T47D (cell line): Measurements from ENCODE around the gene RASAL2.

Experiments
- DNase-seq, 2 experiments: peaks; one replicate each; pipeline versions ENCODE4 v3.0.0 to v3.0.0-alpha.2; 2011 to 2012; ENCODE audit warnings: low read depth in 1 of 2, low spot score in 1 of 2
- JUND ChIP-seq: IDR thresholded peaks from 2 replicates; pipeline ENCODE4 v1.6.1; 2012; ENCODE audit warnings: low read depth
- in situ Hi-C: cut with HindIII; loops from 2 replicates; pipeline ENCODE4 v1.10.0; 2016; ENCODE audit warnings: low sequenced_read_pairs, low pct_unique_long_range_greater_than_20kb

RASAL2 gene

DNA sequence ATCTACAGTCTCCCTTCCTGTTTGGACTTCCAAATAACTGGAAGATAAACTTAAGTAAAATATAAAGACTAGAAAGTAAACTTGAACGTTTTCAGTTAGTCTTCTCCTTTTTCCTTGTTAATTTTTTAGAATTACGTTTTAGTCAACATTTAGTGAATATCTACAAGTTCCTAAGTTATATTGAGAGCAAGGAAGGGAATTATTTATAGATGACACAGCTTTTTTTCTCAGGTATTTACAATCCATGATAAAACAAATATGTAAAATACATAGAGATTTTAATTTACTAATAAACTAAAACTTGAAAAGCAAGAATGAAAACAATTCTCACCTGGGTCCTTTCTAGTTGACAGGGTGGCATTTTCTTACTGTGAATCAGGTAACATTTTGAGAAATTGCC lies 313.3 kb downstream of the RASAL2 start:
- in situ Hi-C loops, result no loop called here
- DNase-seq, result no peak
- no peak for TF ChIP-seq JUND

DNA sequence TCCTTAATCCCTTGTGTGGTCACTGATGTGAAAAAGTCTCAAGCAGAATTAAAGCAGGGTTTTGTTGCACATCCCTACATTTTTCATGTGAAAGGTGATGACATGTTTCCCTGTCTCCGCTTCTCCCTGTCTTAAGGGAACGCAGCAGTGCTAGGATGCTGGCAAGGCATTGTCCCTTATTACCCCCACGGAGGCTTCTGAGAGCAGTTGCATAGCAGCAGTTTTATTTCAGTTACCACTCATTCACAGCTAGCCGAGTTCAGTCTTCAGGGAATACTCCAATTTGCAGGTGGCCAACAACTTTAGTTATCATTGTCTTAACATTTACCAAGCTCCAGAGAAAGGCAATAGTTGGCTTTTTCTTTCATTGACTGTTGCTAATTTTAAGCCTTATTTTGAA lies 313.8 kb downstream of the RASAL2 start:
- peak in 1 of 2 experiments; percentile 9 for DNase-seq
- no peak for TF ChIP-seq JUND
- in situ Hi-C loops, result no loop called here

DNA sequence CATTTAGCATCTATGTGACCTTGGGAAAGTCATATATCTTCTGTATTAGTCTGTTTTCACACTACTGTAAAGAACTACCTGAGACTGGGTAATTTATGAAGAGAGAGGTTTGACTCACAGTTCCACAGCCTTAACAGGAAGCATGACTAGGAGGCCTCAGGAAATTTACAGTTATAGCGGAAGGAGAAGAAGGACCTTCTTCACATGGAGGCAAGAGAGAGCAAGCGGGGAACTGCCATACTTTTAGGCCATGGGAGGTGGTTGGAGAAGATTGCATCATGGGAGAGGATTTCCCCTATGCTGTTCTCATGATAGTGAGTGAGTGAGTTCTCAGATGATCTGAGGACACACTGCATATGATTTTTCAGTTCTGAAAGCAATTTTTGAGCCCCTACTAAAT lies 315.0 kb downstream of the RASAL2 start:
- TF ChIP-seq JUND, result no peak
- in situ Hi-C loops, result no loop called here

DNA sequence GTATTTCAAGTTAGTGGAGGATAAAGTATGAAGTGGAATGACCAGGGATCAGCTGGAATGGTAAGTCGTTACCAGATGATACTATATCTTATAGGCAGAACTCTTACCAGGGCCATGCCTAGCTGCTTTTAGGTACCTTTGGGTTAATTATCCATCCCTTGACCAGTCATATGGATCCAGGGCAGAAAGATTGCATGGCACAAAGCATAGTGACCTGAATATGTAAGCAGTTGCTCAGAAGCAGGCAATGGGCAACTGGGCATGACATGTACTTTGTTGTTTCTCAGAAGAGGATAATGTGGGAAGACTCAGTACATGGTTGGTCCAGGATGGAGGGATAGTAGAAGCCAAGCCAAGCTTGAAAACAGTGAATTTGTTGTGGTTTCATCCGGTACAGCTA lies 315.6 kb downstream of the RASAL2 start:
- TF ChIP-seq JUND, result no peak
- in situ Hi-C loops, result no loop called here
- no peak for DNase-seq

More for the DNA sequence above, 315.0 kb downstream of the RASAL2 start:
- no peak for DNase-seq

DNA sequence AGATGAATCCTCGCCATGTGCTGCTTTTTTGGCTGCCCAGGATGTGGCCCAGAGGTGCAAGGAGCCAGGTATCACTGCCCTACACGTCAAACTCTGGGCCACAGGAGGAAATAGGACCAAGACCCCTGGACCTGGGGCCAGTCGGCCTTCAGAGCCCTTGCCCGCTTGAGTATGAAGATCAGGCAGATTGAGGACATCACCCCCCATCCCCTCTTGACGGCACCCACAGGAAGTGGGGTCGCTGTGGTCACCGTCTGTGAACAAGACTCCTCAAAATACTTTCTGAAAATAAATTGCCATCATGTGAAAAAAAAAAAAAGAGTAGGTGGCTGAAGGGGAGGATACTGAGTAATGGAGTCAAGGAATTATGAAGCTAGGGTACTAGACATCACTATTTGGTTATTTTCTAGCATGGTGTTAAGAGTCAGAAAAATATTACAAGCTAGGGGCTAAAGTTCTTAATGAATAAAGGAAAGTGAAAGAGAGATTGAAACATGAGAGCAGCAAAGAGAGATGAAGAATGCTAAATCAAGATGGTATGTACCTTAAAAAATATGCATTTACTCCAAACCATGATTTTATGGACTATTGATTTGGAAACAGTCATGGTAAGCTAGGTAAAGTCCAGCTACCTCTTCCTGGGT lies 318.0 kb downstream of the RASAL2 start:
- DNase-seq, result no peak
- TF ChIP-seq JUND, result no peak
- in situ Hi-C loops, result no loop called here

GRCh38 chr1:178412400-178412770 lies 318.5 kb downstream of the RASAL2 start:
- no peak for DNase-seq
- in situ Hi-C loops, result no loop called here
- no peak for TF ChIP-seq JUND

DNA sequence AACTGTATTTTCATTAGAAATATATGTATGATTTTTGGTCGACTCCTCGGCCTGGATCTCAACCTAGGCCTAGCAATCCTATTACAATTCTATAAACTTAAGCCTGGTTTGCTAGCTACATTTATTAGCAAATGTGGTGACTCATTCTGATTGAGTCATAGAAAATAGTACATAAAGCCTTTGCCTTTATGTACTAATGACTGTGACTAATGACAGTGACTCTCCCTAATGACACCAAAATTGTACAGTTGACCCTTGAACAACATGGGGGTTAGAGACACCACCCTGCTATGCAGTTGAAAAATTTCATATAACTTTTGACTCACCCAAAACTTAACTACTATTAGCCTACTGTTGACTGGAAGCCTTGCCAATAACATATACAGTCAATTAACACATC lies 324.0 kb downstream of the RASAL2 start:
- in situ Hi-C loops, result no loop called here
- DNase-seq, result no peak
- TF ChIP-seq JUND, result no peak

GRCh38 chr1:178418284-178418955 lies 324.5 kb downstream of the RASAL2 start:
- TF ChIP-seq JUND, result no peak
- no peak for DNase-seq
- in situ Hi-C loops, result no loop called here

- in situ Hi-C loops, result no loop called here
- TF ChIP-seq JUND, result no peak
- peak; percentile 42 to 60 for DNase-seq
These were observed 340.5 kb downstream of the RASAL2 start for GRCh38 chr1:178434360-178434759.

DNA sequence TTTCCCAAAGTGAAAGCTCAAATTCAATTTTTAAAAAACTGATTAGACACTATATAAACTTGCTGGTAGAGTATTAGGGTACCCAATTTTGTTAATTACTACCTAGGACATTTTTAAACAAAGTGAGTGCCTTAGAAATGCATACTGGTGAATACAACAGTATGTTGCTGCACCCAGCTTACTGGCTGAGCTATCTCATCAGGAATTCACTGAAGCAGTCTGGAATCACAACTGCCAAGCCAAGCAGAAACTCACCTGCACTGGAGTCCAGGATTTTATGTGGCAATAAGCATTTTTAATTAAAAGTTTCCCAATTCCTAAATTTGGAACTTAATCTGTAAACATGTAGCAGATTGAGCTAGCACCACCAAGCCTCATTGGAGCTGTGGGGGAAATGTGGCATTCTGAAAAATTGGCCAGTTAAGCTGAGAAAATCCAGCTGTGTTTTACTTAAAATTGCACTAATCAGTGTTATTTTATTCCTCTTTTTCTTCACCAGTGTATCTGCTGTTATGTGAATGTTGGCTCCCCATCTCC lies 341.1 kb downstream of the RASAL2 start:
- in situ Hi-C loops, result no loop called here
- DNase-seq, result peak in 1 of 2 experiments; percentile 15
- no peak for TF ChIP-seq JUND

DNA sequence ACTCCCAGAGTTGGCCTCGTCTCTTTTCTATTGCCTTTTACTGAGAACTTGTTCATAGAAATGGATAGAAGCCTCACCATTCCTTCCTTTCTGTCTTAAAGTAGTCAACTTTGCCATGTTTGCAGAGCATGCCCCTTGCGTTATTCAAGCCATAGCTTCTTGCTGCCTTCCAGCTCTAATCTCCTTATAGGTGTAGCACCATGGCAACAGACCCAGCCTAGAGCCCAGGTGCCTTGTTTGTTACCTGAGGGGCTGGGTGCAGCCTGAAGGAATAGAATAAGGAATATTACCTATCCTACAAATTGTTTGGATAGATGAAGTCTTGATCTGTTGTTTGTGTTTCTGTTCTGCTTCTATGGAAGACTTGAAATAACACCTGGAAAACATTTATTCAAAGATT lies 343.0 kb downstream of the RASAL2 start:
- in situ Hi-C loops, result no loop called here
- TF ChIP-seq JUND, result no peak
- peak in 1 of 2 experiments; percentile 34 for DNase-seq

DNA sequence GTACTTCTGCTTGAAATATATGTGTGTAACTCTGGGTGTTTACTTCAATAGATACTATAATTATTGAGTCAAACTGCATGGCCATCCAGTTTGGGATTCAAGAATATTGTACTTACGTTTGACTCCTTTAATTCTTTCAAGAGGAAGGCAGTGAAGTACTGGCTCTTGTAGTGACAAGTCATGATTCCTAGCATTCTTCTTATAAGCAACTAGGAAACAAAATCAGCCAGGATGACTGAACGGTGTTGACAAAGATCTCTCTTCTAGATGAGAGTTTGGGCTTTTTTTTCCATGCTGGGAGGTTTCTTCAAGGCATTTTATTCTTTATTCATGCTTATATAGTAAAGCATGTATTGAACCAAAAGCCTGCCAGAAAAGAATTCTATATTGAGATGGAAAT lies 344.5 kb downstream of the RASAL2 start:
- no peak for TF ChIP-seq JUND
- in situ Hi-C loops, result no loop called here
- DNase-seq, result no peak

DNA sequence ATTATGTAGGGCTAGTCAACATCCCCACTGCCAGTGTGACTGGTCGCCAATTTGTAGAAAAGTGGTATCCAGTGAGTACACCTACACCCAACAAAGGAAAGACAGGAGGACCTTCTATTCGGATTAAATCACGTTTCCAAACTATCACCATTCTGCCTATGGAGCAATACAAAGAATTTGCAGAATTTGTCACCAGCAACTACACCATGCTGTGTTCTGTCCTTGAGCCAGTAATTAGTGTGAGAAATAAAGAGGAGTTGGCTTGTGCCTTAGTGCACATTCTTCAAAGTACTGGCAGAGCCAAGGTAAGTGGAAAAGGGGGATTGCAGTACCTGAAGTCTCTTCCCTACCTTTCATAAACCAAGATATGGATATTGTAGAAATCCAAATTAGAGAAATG lies 349.0 kb downstream of the RASAL2 start:
- no peak for TF ChIP-seq JUND
- in situ Hi-C loops, result no loop called here
- no peak for DNase-seq
